ENCODE measurements around the gene SMAD1.

SMAD1 gene

DNA sequence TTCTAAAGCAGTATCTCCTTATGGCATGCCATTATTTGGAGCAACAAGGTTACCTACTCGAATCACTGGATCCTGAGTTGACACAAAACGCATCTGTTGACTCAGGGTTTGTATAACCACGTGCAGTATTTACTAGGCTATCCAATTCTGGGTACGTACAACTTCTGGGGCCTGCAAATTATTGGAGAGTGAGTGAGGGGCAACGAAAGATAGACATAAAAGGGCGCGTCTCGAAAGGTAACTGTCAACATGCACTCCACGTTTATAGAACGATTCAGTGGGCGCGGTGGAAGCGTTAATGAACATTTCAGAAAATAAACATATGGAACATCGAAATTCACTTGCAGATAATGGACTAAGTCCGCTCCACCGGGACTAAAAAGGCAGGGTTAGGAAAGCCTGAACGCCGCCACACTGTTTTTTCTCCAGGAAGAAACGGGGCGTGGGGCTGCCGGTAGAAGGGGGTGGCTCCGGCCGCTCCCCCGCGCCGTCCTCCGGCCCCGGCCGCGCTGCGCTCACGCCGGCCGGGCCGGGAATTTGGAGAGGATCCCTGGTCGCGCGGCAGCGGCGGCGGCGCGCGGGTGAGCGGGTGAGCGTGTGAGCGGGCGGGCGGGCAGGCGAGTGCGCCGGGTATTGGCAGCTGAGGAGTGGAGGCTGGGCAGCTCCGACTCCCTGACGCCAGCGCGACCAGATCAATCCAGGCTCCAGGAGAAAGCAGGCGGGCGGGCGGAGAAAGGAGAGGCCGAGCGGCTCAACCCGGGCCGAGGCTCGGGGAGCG is at the start of gene SMAD1:
Gene SMAD1, plus strand, starts transcription at position 690 of the 778 bp plus-strand sequence. CDS start 32,761 bp downstream, outside the sequence.
- peak; percentile 36 for DNase-seq

DNA sequence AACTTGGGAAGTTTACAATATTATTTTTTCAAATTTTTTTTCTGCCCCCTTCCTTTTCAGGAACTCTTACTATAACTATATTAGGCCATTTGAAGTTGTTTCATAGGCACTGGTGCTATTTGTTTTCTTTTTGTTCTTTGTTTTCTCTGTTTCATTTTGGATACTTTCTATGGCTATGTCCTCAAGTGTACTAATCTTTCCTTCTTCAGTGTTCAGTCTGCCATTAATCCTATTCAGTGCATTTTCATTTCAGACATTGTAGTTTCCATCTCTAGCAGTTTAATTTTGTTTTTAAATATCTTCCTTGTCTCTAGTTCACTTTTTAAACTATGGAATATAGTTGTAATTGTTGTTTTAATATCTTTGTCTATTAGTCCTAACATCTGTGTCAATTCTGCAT is 48.0 kb upstream of the SMAD1 start:
- no peak for DNase-seq

DNA sequence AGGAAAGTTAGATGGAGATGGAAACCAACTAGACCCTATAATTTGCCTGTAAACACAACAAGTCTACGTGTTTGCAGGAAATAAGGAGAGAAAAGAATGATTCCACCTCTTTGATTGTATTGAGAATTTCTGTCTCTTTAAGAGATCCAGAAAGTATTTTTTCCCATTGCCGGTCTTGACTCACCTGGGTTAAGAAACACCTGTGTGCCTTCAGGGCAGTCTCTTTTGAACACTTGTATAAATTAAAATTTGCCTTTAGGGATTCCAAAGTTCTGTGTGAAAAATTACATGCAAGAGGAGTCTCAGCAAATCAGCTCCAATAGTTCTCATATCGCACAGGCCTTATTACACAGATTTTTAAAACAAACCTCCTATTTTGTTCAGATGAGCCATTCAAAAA is 46.0 kb upstream of the SMAD1 start:
- no peak for DNase-seq

DNA sequence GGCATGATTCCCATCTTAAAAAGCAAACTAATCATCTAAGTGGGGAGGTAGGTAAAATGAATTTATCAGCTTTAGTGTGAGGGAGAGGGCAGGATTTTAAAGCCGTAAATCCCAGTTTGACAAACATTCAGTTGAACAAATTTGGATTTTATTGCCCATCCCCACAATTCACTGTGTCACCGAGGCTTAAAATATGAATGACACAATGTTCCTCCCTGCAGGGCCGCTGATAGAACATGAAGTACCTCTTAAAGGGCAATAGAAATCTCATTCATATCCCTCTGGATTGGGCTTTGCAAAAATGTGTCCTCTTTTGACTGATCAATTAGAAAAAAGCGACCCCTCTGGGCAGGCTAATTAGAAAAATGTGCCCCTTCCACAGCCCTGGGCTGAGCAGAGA is 45.5 kb upstream of the SMAD1 start:
- DNase-seq = no peak

GRCh38 chr4:145436796-145437195 is 44.9 kb upstream of the SMAD1 start:
- DNase-seq = no peak

DNA sequence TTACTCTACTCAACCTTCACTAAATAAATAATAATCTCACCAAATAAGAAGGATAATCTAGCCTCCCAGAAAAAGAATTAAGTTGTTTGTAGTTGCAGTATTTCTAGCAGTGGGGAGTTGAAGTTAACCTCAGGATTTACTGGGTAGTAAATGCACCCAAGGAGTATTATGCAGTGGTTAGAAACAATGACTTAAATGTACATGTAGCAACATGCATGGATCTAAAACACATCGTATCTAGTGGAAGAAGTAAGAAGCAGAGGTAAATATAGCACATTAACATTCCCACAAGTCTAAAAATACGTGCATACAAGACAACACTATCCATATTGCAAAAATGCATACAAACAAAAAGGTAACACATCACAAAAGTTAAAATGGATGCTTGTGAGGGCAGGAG is 44.2 kb upstream of the SMAD1 start:
- DNase-seq = no peak

- DNase-seq = no peak
These were observed 43.4 kb upstream of the SMAD1 start for GRCh38 chr4:145438298-145438697.

GRCh38 chr4:145440292-145441007 is 41.2 kb upstream of the SMAD1 start:
- no peak for DNase-seq

DNA sequence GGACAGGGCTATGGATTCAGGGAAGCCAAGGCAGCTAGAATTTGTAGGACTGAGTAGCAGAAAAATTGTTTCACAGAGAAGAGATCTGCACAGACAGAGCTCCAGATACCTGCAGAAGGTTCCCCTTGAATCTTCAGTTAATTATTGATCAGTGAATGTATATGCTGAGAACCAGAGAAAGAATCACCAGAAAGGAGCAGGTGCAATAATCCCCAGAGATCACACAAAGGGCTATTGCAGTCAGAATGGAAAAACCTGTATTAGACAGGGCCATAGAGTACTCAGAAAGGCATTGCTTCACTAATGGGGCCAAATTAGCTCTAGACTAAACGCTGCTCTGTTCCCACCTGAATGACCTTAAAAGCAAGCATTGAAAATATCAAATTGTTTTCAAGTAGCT is 35.5 kb upstream of the SMAD1 start:
- DNase-seq = no peak

DNA sequence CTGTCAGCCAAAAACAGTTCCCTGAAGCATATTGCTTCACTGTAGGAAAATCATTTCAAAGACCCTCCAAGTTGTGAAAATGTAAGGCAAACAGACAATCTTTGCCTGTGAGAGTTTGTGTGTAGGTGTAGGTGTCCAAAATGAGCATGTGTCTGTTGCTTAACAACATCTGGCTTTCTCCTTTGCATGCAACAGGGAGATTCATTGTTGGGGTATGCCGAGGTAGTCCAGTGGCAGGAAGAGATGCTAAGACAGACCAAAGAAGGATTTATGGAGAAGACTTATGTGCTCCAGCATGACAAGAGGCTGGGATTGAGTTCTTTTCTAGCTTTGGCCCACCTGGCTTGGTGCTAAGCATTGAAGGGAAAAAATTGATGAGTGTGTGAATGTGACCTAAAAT is 29.8 kb upstream of the SMAD1 start:
- no peak for DNase-seq

DNA sequence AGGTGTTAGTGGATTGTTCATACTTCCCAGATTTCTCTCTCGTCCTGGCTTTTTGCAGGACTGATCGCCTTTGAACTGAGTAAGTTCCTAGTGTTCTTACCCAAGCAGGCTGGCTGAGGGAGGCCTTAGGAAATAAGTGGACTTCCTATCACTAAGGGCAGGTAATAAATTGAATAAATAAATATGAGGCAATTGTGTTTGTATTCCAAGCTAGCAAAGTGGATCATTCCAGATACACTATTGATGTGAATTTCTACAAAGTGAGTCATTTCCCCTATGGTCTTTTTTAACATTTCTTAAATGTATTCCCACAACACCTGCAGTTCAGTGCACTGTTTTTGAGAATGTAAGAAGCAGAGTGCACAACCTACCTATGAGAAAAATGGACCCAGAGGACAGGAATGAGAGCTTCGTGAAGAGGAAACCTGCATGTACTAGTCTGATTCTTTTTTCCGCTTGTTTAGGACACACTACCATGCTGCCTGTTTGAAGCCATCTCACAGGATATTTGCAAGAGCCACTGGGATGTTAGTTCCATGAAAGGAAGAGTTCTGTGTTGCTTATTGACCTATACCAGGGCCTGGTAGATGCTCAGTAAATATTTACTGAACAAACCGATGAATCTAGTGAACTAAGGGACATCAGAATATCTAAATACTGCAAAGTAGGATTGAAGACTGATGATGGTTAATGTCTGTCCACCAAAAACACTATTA is 29.0 kb upstream of the SMAD1 start:
- DNase-seq = no peak

- DNase-seq = no peak
These were observed 28.5 kb upstream of the SMAD1 start for GRCh38 chr4:145453163-145453520.

- DNase-seq = no peak
These were observed 8.4 kb upstream of the SMAD1 start for GRCh38 chr4:145473203-145473602.

DNA sequence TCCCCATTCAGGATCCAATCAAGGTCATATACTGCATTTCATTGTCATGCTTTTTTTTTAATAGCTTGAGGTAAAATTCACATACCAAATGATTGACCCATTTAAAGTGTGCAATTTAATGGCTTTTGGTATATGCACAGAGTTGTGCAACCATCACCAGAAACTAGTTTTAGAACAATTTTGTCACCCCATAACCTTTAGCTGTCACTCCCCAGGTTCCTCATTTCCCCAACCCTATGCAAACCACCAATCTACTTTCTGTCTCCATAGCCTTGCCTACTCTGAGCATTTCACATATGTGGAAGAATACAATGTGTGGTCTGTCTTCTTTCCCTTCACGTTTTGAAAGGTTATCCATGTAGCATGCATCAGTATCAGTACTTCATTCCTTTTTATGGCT is 1.4 kb upstream of the SMAD1 start:
- DNase-seq = no peak

DNA sequence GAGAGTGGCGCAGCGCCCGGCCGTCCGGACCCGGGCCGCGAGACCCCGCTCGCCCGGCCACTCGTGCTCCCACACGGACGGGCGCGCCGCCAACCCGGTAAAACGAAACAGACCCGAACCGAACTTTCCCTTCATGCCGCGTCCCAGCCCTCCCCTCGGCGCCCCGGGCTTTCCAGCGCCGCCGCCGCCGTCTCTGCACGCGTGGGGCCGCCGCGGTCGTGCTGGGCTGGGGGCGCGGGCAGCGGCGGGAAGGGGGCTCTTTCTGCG is 222 bp downstream of the SMAD1 start:
- DNase-seq = no peak

DNA sequence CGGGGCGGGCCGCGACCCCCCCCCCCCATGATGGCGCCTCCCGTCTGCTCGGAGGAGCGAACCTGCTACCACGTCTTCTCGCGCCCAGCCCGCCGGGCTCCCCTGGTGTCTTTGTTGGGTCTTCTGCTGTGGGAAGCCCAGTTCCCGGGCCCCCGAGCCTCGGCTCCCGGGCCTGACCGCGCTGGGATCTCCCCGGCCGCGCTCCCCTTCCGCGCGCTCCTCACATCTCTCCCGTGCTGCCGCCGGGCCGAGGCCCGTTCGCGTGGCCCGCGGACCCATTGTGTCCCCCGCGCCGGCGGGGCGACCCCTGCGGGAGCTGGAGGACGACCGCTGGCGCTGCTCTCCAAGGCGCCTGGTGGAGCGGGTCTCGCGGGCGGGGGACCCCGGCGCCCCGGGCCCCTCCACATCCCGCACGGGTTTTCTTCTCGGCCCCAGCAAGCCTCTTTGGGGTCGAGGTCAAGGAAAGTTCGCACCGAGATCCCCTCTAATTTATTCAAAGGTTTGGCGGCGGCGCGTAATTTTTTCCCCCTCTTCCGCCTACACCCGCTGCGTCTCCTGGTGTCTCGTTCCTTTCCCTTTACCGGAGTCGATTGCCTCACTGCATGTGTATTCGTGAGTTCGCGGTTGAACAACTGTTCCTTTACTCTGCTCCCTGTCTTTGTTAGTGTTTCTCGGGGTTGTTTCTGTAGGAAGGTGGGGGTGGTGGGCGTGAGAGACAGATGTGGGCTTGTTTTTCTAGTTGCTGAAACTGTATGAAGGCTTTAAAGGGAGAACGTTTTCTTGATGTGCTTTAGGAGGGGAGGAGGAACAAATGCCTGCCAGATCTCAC is 770 bp downstream of the SMAD1 start:
- DNase-seq = peak; percentile 34

GRCh38 chr4:145483514-145483913 is 1.9 kb downstream of the SMAD1 start:
- DNase-seq = no peak

GRCh38 chr4:145484225-145484846 is 2.7 kb downstream of the SMAD1 start:
- no peak for DNase-seq

DNA sequence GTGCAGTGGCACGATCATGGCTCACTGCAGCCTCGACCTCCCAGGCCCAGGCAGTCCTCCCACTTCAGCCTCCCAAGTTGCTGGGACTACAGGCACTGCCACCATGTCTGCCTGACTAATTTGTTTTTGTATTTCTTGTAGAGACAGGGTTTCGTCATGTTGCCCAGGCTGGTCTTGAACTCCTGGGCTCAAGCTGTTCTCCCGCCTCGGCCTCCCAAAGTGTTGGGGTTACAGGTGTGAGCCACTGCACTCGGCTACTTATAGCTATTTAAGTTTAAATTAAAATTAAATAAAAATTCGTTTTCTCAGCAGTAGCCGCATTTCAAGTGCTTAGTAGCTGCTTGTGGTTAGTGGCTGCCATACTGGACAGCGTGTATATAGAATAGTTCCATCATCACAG is 3.5 kb downstream of the SMAD1 start:
- no peak for DNase-seq

- DNase-seq = no peak
These were observed 5.0 kb downstream of the SMAD1 start for GRCh38 chr4:145486603-145487002.

GRCh38 chr4:145487631-145488030 is 6.0 kb downstream of the SMAD1 start:
- no peak for DNase-seq

DNA sequence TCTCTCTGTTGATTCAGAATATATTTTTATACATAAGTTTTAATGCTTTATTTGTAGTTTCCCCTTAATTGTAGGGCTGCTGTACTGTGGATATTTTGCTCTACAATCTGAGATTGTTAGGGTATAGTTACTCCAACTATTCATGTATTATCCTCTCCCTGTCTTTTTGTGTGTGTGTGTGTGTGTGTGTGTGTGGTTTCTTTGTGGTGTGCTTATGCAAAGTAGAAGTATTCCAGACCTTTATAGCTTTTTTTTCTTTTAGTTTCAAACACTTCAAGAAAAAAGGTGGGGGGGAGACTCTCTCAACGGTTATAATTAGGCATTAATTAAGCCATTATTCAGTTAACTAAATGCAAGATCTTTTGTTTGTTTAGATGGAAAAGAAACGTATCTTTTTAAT is 6.7 kb downstream of the SMAD1 start:
- DNase-seq = no peak

DNA sequence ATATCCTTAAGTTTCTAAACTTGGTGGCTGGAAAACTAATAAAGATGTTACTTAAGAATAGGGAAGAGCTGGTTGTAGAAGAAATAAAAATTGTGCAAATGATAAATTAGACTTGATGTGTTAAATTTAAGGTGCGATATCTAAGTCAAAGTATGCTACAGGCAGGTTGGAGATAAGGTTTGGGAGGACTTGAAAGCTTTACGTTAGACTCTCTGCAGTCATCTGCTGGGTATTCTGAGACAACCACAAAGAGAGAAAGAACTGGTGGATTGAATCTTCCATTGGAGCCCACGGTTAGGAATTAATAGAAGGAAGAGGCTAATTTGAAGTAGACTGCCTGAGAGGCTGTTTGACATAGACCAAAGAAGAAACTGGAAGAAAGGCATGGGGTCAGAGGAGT is 7.9 kb downstream of the SMAD1 start:
- no peak for DNase-seq
